WTC11 (cell line): ENCODE data around the gene RNF40. TPM values are rescaled to one million over a fixed set of nuclear protein-coding genes. Genes with fewer than 3 reads are reported as not detected.

Source experiments
- ATAC-seq: fragments of 200-7000 bp; cut with Tn5 transposase; 2 replicates; pipeline ENCODE4 v1.10.0; 2021; ENCODE audit warnings: mild to moderate bottlenecking, moderate library complexity
- CTCF ChIA-PET: fragments of 300-600 bp; sonication (Branson Sonifier 250); formaldehyde crosslinking; loops from one replicate; lab custom pipeline; 2021; ENCODE audit warnings: antibody characterized with exemption; lab: Charles Lee
- POLR2A ChIA-PET: fragments of 350-600 bp; sonication (Branson Sonifier 250); formaldehyde crosslinking; loops from one replicate; lab custom pipeline; 2021; ENCODE audit warnings: antibody characterized with exemption; lab: Charles Lee
- DNase-seq: peaks from one replicate; pipeline ENCODE4 v3.0.0; 2021; ENCODE audit warnings: low spot score
- H3K27ac Mint-ChIP-seq: 2 replicates; pipeline ENCODE4 v1.8.0; 2021; ENCODE audit warnings: mixed read lengths
- H3K27me3 Mint-ChIP-seq: 2 replicates; pipeline ENCODE4 v1.8.0; 2021; ENCODE audit warnings: low read depth, mild to moderate bottlenecking, moderate library complexity, mixed read lengths
- H3K36me3 Mint-ChIP-seq: 2 replicates; pipeline ENCODE4 v1.8.0; 2021; ENCODE audit warnings: mixed read lengths
- H3K4me1 Mint-ChIP-seq: 2 replicates; pipeline ENCODE4 v1.8.0; 2022; ENCODE audit warnings: mixed read lengths
- H3K4me3 Mint-ChIP-seq: 2 replicates; pipeline ENCODE4 v1.8.0; 2021; ENCODE audit warnings: mild to moderate bottlenecking, moderate library complexity, mixed read lengths
- H3K9me3 Mint-ChIP-seq: 2 replicates; pipeline ENCODE4 v1.8.0; 2021; ENCODE audit warnings: mixed read lengths
- E2F1 ChIP-seq: sonication (generic); formaldehyde crosslinking; IDR thresholded peaks from 2 replicates; pipeline ENCODE4 v1.8.0; 2022; ENCODE audit warnings: mild to moderate bottlenecking, missing genetic modification reagents
- ELF4 ChIP-seq: sonication (generic); formaldehyde crosslinking; IDR thresholded peaks from 2 replicates; pipeline ENCODE4 v1.8.1; 2022; ENCODE audit warnings: low read depth, mild to moderate bottlenecking, moderate library complexity, missing genetic modification reagents
- KAT7 ChIP-seq: sonication (generic); formaldehyde crosslinking; IDR thresholded peaks from 2 replicates; pipeline ENCODE4 v1.8.1; 2023; ENCODE audit warnings: missing genetic modification reagents, mild to moderate bottlenecking, borderline replicate concordance
- NR3C1 ChIP-seq: sonication (generic); formaldehyde crosslinking; conservative IDR thresholded peaks from 2 replicates; pipeline ENCODE4 v1.8.1; 2023; ENCODE audit warnings: low read depth, mild to moderate bottlenecking, missing genetic modification reagents
- RELA ChIP-seq: sonication (generic); formaldehyde crosslinking; IDR thresholded peaks from 2 replicates; pipeline ENCODE4 v1.8.1; 2022; ENCODE audit warnings: missing genetic modification reagents, mild to moderate bottlenecking, borderline replicate concordance
- SOX15 ChIP-seq: fragments of 250-450 bp; sonication (Bioruptor Pico); IDR thresholded peaks from 2 replicates; pipeline ENCODE4 v1.9.0; 2021; ENCODE audit warnings: mild to moderate bottlenecking
- TCF7 ChIP-seq: sonication (generic); formaldehyde crosslinking; IDR thresholded peaks from 2 replicates; pipeline ENCODE4 v1.8.0; 2022; ENCODE audit warnings: mild to moderate bottlenecking, low read depth, missing genetic modification reagents, moderate library complexity
- TEAD1 ChIP-seq: sonication (generic); formaldehyde crosslinking; IDR thresholded peaks from 2 replicates; pipeline ENCODE4 v1.8.0; 2022; ENCODE audit warnings: mild to moderate bottlenecking, missing genetic modification reagents
- ZNF121 ChIP-seq: sonication (generic); formaldehyde crosslinking; IDR thresholded peaks from 2 replicates; pipeline ENCODE4 v1.8.0; 2023; ENCODE audit warnings: missing genetic modification reagents
- ZNF219 ChIP-seq: sonication (generic); formaldehyde crosslinking; IDR thresholded peaks from 2 replicates; pipeline ENCODE4 v1.8.0; 2023; ENCODE audit warnings: missing genetic modification reagents, mild to moderate bottlenecking, borderline replicate concordance
- ZNF317 ChIP-seq: sonication (generic); formaldehyde crosslinking; IDR thresholded peaks from 2 replicates; pipeline ENCODE4 v1.8.1; 2023; ENCODE audit warnings: low read depth, mild to moderate bottlenecking, moderate library complexity, missing genetic modification reagents, borderline replicate concordance
- total RNA-seq: library from RNA; stranded (reverse); gene quantifications from 3 replicates; pipeline ENCODE4 v1.2.3, GENCODE V29; 2021
- TF ChIP-seq, protein P1 (sequence below): fragments of 250-450 bp; sonication (Bioruptor Pico); IDR thresholded peaks from 2 replicates; pipeline ENCODE4 v1.9.0; 2021; ENCODE audit warnings: moderate library complexity, mild to moderate bottlenecking, inconsistent platforms, borderline replicate concordance
- TF ChIP-seq, protein P2 (sequence below): sonication (generic); formaldehyde crosslinking; IDR thresholded peaks from 2 replicates; pipeline ENCODE4 v1.8.0; 2022; ENCODE audit warnings: mild to moderate bottlenecking, missing genetic modification reagents
- TF ChIP-seq, protein P3 (sequence below): sonication (generic); formaldehyde crosslinking; IDR thresholded peaks from 2 replicates; pipeline ENCODE4 v1.8.0; 2023; ENCODE audit warnings: mild to moderate bottlenecking, missing genetic modification reagents
- TF ChIP-seq, protein P4 (sequence below): sonication (generic); formaldehyde crosslinking; IDR thresholded peaks from 2 replicates; pipeline ENCODE4 v1.8.0; 2022; ENCODE audit warnings: missing genetic modification reagents
- TF ChIP-seq, protein P5 (sequence below): sonication (generic); formaldehyde crosslinking; IDR thresholded peaks from 2 replicates; pipeline ENCODE4 v1.8.1; 2023; ENCODE audit warnings: mild to moderate bottlenecking, missing genetic modification reagents, moderate library complexity
- TF ChIP-seq, protein P6 (sequence below): sonication (generic); formaldehyde crosslinking; conservative IDR thresholded peaks from 2 replicates; pipeline ENCODE4 v1.8.1; 2023; ENCODE audit warnings: mild to moderate bottlenecking, low read depth, missing genetic modification reagents, moderate library complexity

RNF40 gene
- total RNA-seq, 1 experiment from 2014 or later, result 77.1 TPM

GRCh38 chr16:30753596-30753995, 8.5 kb upstream of the RNF40 start:
- ChIA-PET POLR2A (no interaction called here), CTCF (no interaction called here)
- Mint-ChIP-seq H3K4me1 (peaks cover 7% of the 10 kb centered on the region), H3K4me3 (no peak overlapping the region), H3K36me3 (peaks cover 23% of the 10 kb centered on the region), H3K9me3 (no peaks in the 10 kb centered on the region), H3K27ac (no peak overlapping the region), H3K27me3 (no peaks in the 10 kb centered on the region)
- TF ChIP-seq, protein P1, sequence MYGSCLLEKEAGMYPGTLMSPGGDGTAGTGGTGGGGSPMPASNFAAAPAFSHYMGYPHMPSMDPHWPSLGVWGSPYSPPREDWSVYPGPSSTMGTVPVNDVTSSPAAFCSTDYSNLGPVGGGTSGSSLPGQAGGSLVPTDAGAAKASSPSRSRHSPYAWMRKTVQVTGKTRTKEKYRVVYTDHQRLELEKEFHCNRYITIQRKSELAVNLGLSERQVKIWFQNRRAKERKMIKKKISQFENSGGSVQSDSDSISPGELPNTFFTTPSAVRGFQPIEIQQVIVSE (CRISPR knock-in tag), result no peak
- TF ChIP-seq RELA (CRISPR knock-in tag) (no peak), NR3C1 (CRISPR knock-in tag) (no peak), ZNF219 (CRISPR knock-in tag) (no peak), E2F1 (no peak), ELF4 (CRISPR knock-in tag) (no peak)
- TF ChIP-seq, protein P2, sequence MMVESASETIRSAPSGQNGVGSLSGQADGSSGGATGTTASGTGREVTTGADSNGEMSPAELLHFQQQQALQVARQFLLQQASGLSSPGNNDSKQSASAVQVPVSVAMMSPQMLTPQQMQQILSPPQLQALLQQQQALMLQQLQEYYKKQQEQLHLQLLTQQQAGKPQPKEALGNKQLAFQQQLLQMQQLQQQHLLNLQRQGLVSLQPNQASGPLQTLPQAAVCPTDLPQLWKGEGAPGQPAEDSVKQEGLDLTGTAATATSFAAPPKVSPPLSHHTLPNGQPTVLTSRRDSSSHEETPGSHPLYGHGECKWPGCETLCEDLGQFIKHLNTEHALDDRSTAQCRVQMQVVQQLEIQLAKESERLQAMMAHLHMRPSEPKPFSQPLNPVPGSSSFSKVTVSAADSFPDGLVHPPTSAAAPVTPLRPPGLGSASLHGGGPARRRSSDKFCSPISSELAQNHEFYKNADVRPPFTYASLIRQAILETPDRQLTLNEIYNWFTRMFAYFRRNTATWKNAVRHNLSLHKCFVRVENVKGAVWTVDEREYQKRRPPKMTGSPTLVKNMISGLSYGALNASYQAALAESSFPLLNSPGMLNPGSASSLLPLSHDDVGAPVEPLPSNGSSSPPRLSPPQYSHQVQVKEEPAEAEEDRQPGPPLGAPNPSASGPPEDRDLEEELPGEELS (CRISPR knock-in tag), result no peak
- TF ChIP-seq, protein P3, sequence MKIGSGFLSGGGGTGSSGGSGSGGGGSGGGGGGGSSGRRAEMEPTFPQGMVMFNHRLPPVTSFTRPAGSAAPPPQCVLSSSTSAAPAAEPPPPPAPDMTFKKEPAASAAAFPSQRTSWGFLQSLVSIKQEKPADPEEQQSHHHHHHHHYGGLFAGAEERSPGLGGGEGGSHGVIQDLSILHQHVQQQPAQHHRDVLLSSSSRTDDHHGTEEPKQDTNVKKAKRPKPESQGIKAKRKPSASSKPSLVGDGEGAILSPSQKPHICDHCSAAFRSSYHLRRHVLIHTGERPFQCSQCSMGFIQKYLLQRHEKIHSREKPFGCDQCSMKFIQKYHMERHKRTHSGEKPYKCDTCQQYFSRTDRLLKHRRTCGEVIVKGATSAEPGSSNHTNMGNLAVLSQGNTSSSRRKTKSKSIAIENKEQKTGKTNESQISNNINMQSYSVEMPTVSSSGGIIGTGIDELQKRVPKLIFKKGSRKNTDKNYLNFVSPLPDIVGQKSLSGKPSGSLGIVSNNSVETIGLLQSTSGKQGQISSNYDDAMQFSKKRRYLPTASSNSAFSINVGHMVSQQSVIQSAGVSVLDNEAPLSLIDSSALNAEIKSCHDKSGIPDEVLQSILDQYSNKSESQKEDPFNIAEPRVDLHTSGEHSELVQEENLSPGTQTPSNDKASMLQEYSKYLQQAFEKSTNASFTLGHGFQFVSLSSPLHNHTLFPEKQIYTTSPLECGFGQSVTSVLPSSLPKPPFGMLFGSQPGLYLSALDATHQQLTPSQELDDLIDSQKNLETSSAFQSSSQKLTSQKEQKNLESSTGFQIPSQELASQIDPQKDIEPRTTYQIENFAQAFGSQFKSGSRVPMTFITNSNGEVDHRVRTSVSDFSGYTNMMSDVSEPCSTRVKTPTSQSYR (CRISPR knock-in tag), result no peak
- DNase-seq, result no peak
- no peak for ATAC-seq

DNA sequence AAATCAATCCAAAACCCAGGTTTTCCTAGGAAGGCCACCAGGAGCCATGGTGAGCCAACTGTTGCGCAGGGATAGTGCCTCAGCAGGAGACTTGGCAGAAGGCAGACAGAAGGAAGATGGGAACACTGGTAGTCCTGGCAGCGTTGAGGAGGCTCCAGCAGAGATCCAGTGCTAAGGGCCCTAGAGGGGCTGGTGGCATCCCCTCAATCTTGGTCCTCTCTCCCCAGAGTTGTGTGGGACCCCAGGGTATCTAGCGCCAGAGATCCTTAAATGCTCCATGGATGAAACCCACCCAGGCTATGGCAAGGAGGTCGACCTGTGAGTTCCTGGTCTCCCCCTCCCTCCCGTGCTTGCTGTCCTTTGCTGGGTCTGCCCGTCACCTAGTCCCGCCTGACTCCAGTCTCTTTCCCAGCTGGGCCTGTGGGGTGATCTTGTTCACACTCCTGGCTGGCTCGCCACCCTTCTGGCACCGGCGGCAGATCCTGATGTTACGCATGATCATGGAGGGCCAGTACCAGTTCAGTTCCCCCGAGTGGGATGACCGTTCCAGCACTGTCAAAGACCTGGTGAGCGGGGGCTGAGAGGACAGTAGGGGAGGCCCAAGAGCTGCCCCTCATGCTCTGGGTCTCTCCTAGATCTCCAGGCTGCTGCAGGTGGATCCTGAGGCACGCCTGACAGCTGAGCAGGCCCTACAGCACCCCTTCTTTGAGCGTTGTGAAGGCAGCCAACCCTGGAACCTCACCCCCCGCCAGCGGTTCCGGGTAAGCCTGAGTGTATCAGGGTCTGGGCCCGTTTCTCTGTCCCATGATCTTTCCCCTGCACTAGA, 6.0 kb upstream of the RNF40 start:
- peaks cover 8% of the 10 kb centered on the region for H3K4me1 Mint-ChIP-seq
- DNase-seq, result no peak
- H3K4me3 Mint-ChIP-seq, result no peak overlapping the region
- H3K27ac Mint-ChIP-seq, result no peak overlapping the region
- ChIA-PET CTCF (no interaction called here), POLR2A (no interaction called here)
- no peaks in the 10 kb centered on the region for H3K9me3 Mint-ChIP-seq
- peaks cover 14% of the 10 kb centered on the region for H3K36me3 Mint-ChIP-seq
- no peaks in the 10 kb centered on the region for H3K27me3 Mint-ChIP-seq
- ATAC-seq, result no peak
- TF ChIP-seq TCF7 (CRISPR knock-in tag) (no peak), KAT7 (CRISPR knock-in tag) (no peak), ZNF121 (no peak), ZNF317 (CRISPR knock-in tag) (no peak), SOX15 (CRISPR knock-in tag) (no peak), TEAD1 (CRISPR knock-in tag) (no peak)
- TF ChIP-seq, protein P4, sequence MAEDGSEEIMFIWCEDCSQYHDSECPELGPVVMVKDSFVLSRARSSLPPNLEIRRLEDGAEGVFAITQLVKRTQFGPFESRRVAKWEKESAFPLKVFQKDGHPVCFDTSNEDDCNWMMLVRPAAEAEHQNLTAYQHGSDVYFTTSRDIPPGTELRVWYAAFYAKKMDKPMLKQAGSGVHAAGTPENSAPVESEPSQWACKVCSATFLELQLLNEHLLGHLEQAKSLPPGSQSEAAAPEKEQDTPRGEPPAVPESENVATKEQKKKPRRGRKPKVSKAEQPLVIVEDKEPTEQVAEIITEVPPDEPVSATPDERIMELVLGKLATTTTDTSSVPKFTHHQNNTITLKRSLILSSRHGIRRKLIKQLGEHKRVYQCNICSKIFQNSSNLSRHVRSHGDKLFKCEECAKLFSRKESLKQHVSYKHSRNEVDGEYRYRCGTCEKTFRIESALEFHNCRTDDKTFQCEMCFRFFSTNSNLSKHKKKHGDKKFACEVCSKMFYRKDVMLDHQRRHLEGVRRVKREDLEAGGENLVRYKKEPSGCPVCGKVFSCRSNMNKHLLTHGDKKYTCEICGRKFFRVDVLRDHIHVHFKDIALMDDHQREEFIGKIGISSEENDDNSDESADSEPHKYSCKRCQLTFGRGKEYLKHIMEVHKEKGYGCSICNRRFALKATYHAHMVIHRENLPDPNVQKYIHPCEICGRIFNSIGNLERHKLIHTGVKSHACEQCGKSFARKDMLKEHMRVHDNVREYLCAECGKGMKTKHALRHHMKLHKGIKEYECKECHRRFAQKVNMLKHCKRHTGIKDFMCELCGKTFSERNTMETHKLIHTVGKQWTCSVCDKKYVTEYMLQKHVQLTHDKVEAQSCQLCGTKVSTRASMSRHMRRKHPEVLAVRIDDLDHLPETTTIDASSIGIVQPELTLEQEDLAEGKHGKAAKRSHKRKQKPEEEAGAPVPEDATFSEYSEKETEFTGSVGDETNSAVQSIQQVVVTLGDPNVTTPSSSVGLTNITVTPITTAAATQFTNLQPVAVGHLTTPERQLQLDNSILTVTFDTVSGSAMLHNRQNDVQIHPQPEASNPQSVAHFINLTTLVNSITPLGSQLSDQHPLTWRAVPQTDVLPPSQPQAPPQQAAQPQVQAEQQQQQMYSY (CRISPR knock-in tag), result no peak
- TF ChIP-seq, protein P5, sequence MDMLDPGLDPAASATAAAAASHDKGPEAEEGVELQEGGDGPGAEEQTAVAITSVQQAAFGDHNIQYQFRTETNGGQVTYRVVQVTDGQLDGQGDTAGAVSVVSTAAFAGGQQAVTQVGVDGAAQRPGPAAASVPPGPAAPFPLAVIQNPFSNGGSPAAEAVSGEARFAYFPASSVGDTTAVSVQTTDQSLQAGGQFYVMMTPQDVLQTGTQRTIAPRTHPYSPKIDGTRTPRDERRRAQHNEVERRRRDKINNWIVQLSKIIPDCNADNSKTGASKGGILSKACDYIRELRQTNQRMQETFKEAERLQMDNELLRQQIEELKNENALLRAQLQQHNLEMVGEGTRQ (CRISPR knock-in tag), result no peak
- TF ChIP-seq, protein P6, sequence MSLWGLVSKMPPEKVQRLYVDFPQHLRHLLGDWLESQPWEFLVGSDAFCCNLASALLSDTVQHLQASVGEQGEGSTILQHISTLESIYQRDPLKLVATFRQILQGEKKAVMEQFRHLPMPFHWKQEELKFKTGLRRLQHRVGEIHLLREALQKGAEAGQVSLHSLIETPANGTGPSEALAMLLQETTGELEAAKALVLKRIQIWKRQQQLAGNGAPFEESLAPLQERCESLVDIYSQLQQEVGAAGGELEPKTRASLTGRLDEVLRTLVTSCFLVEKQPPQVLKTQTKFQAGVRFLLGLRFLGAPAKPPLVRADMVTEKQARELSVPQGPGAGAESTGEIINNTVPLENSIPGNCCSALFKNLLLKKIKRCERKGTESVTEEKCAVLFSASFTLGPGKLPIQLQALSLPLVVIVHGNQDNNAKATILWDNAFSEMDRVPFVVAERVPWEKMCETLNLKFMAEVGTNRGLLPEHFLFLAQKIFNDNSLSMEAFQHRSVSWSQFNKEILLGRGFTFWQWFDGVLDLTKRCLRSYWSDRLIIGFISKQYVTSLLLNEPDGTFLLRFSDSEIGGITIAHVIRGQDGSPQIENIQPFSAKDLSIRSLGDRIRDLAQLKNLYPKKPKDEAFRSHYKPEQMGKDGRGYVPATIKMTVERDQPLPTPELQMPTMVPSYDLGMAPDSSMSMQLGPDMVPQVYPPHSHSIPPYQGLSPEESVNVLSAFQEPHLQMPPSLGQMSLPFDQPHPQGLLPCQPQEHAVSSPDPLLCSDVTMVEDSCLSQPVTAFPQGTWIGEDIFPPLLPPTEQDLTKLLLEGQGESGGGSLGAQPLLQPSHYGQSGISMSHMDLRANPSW (CRISPR knock-in tag), result no peak
